HG02678 (cell line): ENCODE results near the gene SCRT2.

Source experiments
- ATAC-seq: cut with Tn5 transposase; IDR thresholded peaks from one replicate; pipeline ENCODE4 v1.9.1; 2021; ENCODE audit warnings: mild to moderate bottlenecking, moderate library complexity; ENCODE audit not compliant: unreplicated experiment

SCRT2 gene

GRCh38 chr20:635028-635892 lies 40.3 kb downstream of the SCRT2 start:
- no peak for ATAC-seq

- no peak for ATAC-seq
Measured at GRCh38 chr20:634148-634925, 41.3 kb downstream of the SCRT2 start.

- no peak for ATAC-seq
Measured at GRCh38 chr20:631101-631500, 44.5 kb downstream of the SCRT2 start.

GRCh38 chr20:626579-626978 lies 49.0 kb downstream of the SCRT2 start:
- ATAC-seq: no peak

- ATAC-seq: no peak
Measured at GRCh38 chr20:625360-625932, 50.2 kb downstream of the SCRT2 start.

- ATAC-seq: no peak
Measured at GRCh38 chr20:623704-624103, 51.9 kb downstream of the SCRT2 start.

- no peak for ATAC-seq
Measured at GRCh38 chr20:623021-623420, 52.6 kb downstream of the SCRT2 start.

GRCh38 chr20:622161-622560 lies 53.4 kb downstream of the SCRT2 start:
- ATAC-seq: no peak

GRCh38 chr20:621125-621756 lies 54.4 kb downstream of the SCRT2 start:
- ATAC-seq: no peak

GRCh38 chr20:620246-620645 lies 55.4 kb downstream of the SCRT2 start:
- no peak for ATAC-seq

- ATAC-seq: no peak
Measured at GRCh38 chr20:618980-619379, 56.6 kb downstream of the SCRT2 start.

GRCh38 chr20:617934-618690 lies 57.5 kb downstream of the SCRT2 start:
- no peak for ATAC-seq

GRCh38 chr20:615514-615913 lies 60.1 kb downstream of the SCRT2 start:
- no peak for ATAC-seq

- ATAC-seq: no peak
Measured at GRCh38 chr20:611843-612185, 63.8 kb downstream of the SCRT2 start.
